ENCODE measurements around the gene NDUFAF3. TPM values are rescaled to one million over a fixed set of nuclear protein-coding genes. Genes with fewer than 3 reads are reported as not detected.

The NDUFAF3 gene
- total and polyA plus RNA-seq, 4 donors: 28.6 to 107 (median 72.0) TPM

- H3K36me3 ChIP-seq (ENCODE audit: control insufficient read depth in 4 of 4, insufficient read depth in 3 of 4, low read depth in 1 of 4, low read length in 3 of 4): peaks cover 2 to 42% (median 30%) of the 10 kb centered on the region in 4 donors
- no peak for TF ChIP-seq FOXA2 (IDR thresholded peaks at IDR 0.05)
- no peak for TF ChIP-seq CTCF (IDR thresholded peaks at IDR 0.05; ENCODE audit: low read depth, low read length, missing input control)
- TF ChIP-seq SP1 (IDR thresholded peaks at IDR 0.05): no peak
- TF ChIP-seq RAD21 (IDR thresholded peaks at IDR 0.05): no peak
- no peak for TF ChIP-seq ATF3 (IDR thresholded peaks at IDR 0.05)
- no peak for TF ChIP-seq EGR1 (IDR thresholded peaks at IDR 0.05; ENCODE audit: low read depth in 2 of 2)
- no peak for TF ChIP-seq HNF4G (IDR thresholded peaks at IDR 0.05)
- TF ChIP-seq TAF1 (conservative IDR thresholded peaks at IDR 0.05): no peak
- no peak for TF ChIP-seq MAX (IDR thresholded peaks at IDR 0.05)
Measured at GRCh38 chr3:48985831-48986376, 36.0 kb upstream of the NDUFAF3 start.

GRCh38 chr3:48989126-48989795 lies 32.7 kb upstream of the NDUFAF3 start:
- WGBS: 16% methylated on average over 21 of the region's 21 CpGs
- Histone ChIP-seq H3K4me1 (ENCODE audit: control insufficient read depth in 4 of 4, insufficient read depth in 4 of 4, low read length in 3 of 4) (peaks cover 3 to 22% (median 15%) of the 10 kb centered on the region in 4 donors), H3K9ac (ENCODE audit: low read depth in 1 of 2, low read length in 2 of 2) (no peak overlapping the region)

More at GRCh38 chr3:48985831-48986376, 36.0 kb upstream of the NDUFAF3 start:
- WGBS: 91% methylated on average over 7 of the region's 7 CpGs
- H3K9me3 ChIP-seq (ENCODE audit: control insufficient read depth in 4 of 4, low read length in 3 of 4): no peaks in the 10 kb centered on the region
- H3K4me3 ChIP-seq (ENCODE audit: low read depth in 1 of 3, low read length in 3 of 3): no peak overlapping the region
- no peak for DNase-seq (ENCODE audit: low spot score)
- peaks cover under 1 to 17% (median 9%) of the 10 kb centered on the region in 4 donors for H3K4me1 ChIP-seq (ENCODE audit: control insufficient read depth in 4 of 4, insufficient read depth in 4 of 4, low read length in 3 of 4)
- H3K9ac ChIP-seq (ENCODE audit: low read depth in 1 of 2, low read length in 2 of 2): no peak overlapping the region
- no peak overlapping the region for H3K27ac ChIP-seq (ENCODE audit: low read depth in 1 of 2, low read length in 2 of 2)
- H3K27me3 ChIP-seq (ENCODE audit: control insufficient read depth in 4 of 4, insufficient read depth in 4 of 4, low read length in 3 of 4): no peaks in the 10 kb centered on the region

More at GRCh38 chr3:48989126-48989795, 32.7 kb upstream of the NDUFAF3 start:
- H3K27ac ChIP-seq (ENCODE audit: low read depth in 1 of 2, low read length in 2 of 2): peak overlapping the region; percentile 70 to 79
- no peaks in the 10 kb centered on the region for H3K27me3 ChIP-seq (ENCODE audit: control insufficient read depth in 4 of 4, insufficient read depth in 4 of 4, low read length in 3 of 4)
- DNase-seq (ENCODE audit: low spot score): no peak
- no peaks in the 10 kb centered on the region for H3K9me3 ChIP-seq (ENCODE audit: control insufficient read depth in 4 of 4, low read length in 3 of 4)
- TF ChIP-seq EGR1 (IDR thresholded peaks at IDR 0.05; ENCODE audit: low read depth in 2 of 2) (no peak), FOXA1 (IDR thresholded peaks at IDR 0.05) (no peak), GABPA (IDR thresholded peaks at IDR 0.05 in 1 of 2, conservative IDR thresholded peaks at IDR 0.05 in 1 of 2) (no peak), ZBTB33 (IDR thresholded peaks at IDR 0.05) (no peak), HNF4G (IDR thresholded peaks at IDR 0.05) (no peak), ATF3 (IDR thresholded peaks at IDR 0.05) (no peak), RAD21 (IDR thresholded peaks at IDR 0.05) (no peak), NR2F2 (IDR thresholded peaks at IDR 0.05) (no peak), REST (IDR thresholded peaks at IDR 0.05) (no peak), SP1 (IDR thresholded peaks at IDR 0.05) (no peak), TAF1 (conservative IDR thresholded peaks at IDR 0.05) (no peak), CTCF (IDR thresholded peaks at IDR 0.05; ENCODE audit: low read depth, low read length, missing input control) (no peak)
- peak overlapping the region; percentile 62 to 93 (median 87) for H3K4me3 ChIP-seq (ENCODE audit: low read depth in 1 of 3, low read length in 3 of 3)
- peaks cover 0 to 16% (median 9%) of the 10 kb centered on the region in 4 donors for H3K36me3 ChIP-seq (ENCODE audit: control insufficient read depth in 4 of 4, insufficient read depth in 3 of 4, low read depth in 1 of 4, low read length in 3 of 4)
